OCI-LY3 (cell line): ENCODE measurements around the gene CD300LG.

ENCODE experiments used
- H2AFZ ChIP-seq: fragments of 200-600, 300-600 bp; shearing (Covaris generic); 2 replicates; pipeline ENCODE4 v1.6.0; 2014; ENCODE audit warnings: antibody characterized with exemption, low read depth, low read length
- H3K27ac ChIP-seq: fragments of 200-600, 300-600 bp; sonication (generic); 2 replicates; pipeline ENCODE4 v1.5.1; 2014; ENCODE audit warnings: mild to moderate bottlenecking, low read length, moderate library complexity, mixed read lengths
- H3K27me3 ChIP-seq: fragments of 200-600, 300-600 bp; sonication (generic); 2 replicates; pipeline ENCODE4 v1.6.1; 2014; ENCODE audit warnings: low read depth, low read length, mixed read lengths
- H3K36me3 ChIP-seq: fragments of 200-600, 300-600 bp; sonication (generic); replicated peaks from 2 replicates; pipeline ENCODE3; 2014; ENCODE audit warnings: low read depth, low read length, mixed read lengths
- H3K4me1 ChIP-seq: fragments of 300-600, 200-600 bp; sonication (generic); 2 replicates; pipeline ENCODE4 v1.6.1; 2014; ENCODE audit warnings: low read length, mixed read lengths
- H3K4me2 ChIP-seq: fragments of 200-600, 300-600 bp; sonication (generic); 2 replicates; pipeline ENCODE4 v1.6.1; 2014; ENCODE audit warnings: low read length, mixed read lengths
- H3K4me3 ChIP-seq: fragments of 300-600, 200-600 bp; sonication (generic); 2 replicates; pipeline ENCODE4 v1.5.1; 2014; ENCODE audit warnings: antibody characterized with exemption, mild to moderate bottlenecking, low read length, moderate library complexity
- H3K79me2 ChIP-seq: fragments of 300-600, 200-600 bp; shearing (Covaris generic); 2 replicates; pipeline ENCODE4 v1.6.1; 2014; ENCODE audit warnings: mild to moderate bottlenecking, low read length, mixed read lengths
- H3K9ac ChIP-seq: fragments of 300-600, 200-600 bp; shearing (Covaris generic); 2 replicates; pipeline ENCODE4 v1.6.0; 2014; ENCODE audit warnings: mild to moderate bottlenecking, low read length, moderate library complexity
- H3K9me3 ChIP-seq: fragments of 200-600, 300-600 bp; shearing (Covaris generic); 2 replicates; pipeline ENCODE4 v1.6.1; 2014; ENCODE audit warnings: low read length, mixed read lengths; ENCODE audit not compliant: insufficient read depth
- H4K20me1 ChIP-seq: fragments of 200-600, 300-600 bp; sonication (generic); 2 replicates; pipeline ENCODE4 v1.6.1; 2016; ENCODE audit warnings: low read length, mixed read lengths; ENCODE audit not compliant: insufficient read depth
- EZH2phosphoT487 ChIP-seq: fragments of 200-600 bp; shearing (Covaris generic); IDR thresholded peaks from 2 replicates; pipeline ENCODE4 v1.6.1; 2018; ENCODE audit warnings: antibody characterized with exemption, mixed run types, low read depth
- TF ChIP-seq, protein P1 (sequence below): fragments of 200-600, 300-600 bp; sonication (generic); IDR thresholded peaks from 2 replicates; pipeline ENCODE4 v1.5.1; 2014; ENCODE audit warnings: antibody characterized with exemption, low read length, low read depth

CD300LG gene

DNA sequence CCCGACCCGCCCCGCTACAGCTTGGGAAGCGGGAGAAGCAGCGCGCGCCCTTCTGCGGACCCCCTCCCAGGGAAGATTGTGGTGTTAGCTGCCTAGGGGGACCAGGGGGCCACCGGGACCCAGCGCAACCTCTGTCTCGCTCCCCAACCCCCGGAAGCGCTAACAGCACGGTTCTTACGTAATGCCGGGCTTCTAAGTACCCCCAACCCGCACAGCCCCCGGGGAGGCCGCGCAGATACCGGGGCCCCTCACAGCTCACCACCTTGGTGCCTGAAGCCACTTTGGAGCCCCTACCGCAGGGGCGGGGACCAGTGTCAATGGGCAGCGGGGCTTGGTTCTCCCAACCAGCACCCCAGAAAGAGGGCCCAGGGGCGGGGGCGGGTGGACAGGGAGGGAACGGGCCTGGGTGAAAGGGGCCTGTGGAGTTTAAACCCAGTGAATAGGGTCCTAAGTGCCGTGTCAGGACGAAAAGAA is 60.0 kb downstream of the CD300LG start:
- 0 out of 2 replicates have a peak, but pooled peaks cover 3% of the 10 kb centered on the region for H4K20me1 ChIP-seq
- H3K27me3 ChIP-seq, result peaks cover 22% of the 10 kb centered on the region
- H3K79me2 ChIP-seq, result no peaks in the 10 kb centered on the region
- H3K27ac ChIP-seq, result no peak overlapping the region
- H3K4me1 ChIP-seq, result peaks cover 6% of the 10 kb centered on the region; the same call in 1 of the 2 replicates
- peak overlapping the region; percentile 78 for H3K4me2 ChIP-seq
- TF ChIP-seq, protein P1, sequence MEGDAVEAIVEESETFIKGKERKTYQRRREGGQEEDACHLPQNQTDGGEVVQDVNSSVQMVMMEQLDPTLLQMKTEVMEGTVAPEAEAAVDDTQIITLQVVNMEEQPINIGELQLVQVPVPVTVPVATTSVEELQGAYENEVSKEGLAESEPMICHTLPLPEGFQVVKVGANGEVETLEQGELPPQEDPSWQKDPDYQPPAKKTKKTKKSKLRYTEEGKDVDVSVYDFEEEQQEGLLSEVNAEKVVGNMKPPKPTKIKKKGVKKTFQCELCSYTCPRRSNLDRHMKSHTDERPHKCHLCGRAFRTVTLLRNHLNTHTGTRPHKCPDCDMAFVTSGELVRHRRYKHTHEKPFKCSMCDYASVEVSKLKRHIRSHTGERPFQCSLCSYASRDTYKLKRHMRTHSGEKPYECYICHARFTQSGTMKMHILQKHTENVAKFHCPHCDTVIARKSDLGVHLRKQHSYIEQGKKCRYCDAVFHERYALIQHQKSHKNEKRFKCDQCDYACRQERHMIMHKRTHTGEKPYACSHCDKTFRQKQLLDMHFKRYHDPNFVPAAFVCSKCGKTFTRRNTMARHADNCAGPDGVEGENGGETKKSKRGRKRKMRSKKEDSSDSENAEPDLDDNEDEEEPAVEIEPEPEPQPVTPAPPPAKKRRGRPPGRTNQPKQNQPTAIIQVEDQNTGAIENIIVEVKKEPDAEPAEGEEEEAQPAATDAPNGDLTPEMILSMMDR, result no peak
- no peak for TF ChIP-seq EZH2phosphoT487
- H3K4me3 ChIP-seq, result peak overlapping the region; percentile 74
- H3K9me3 ChIP-seq, result no peaks in the 10 kb centered on the region
- H2AFZ ChIP-seq, result peak overlapping the region; percentile 69
- no peaks in the 10 kb centered on the region for H3K36me3 ChIP-seq
- H3K9ac ChIP-seq, result peak overlapping the region; percentile 31; the same call in 1 of the 2 replicates

DNA sequence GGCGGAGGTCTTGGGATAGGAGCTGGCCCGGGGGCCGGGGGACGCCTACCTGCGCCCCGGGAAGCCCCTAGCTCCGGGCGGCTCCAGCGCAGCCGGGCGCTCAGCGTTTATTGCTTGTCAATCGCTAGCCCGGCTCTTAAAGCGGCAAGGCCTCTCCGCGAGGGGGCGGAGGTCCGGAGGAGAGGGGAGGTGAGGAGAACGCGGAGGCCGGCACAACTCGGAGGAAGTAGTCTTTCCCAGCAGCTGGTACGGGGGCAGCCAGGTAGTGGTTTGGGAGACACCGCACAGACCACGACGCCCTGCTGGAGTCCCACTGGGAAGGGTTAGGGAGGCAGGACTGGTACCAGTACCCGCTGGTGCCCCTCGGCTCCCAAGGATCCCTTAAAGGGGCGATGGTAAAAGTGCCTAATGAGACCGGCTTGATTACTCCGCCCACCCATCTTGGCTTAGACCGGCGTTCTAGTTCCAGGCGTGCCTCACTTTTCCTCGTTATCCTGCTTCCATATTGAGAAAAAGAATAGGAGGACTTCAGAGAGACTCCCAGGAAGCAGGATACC is 60.5 kb downstream of the CD300LG start, which contains the start of gene MPP2:
Gene MPP2, minus strand, starts transcription at position 112 of the 557 bp plus-strand sequence. CDS start 3,076 bp downstream, outside the sequence.
- Histone ChIP-seq H3K4me2 (peak within 1 kb of the TSS; percentile 78), H3K4me3 (peak within 1 kb of the TSS; percentile 74), H3K79me2 (no peaks in the 10 kb centered on the region), H3K27me3 (peaks cover 22% of the 10 kb centered on the region), H2AFZ (peak within 1 kb of the TSS; percentile 69), H3K9me3 (no peaks in the 10 kb centered on the region), H3K27ac (no peak within 1 kb of the TSS), H3K4me1 (peaks cover 6% of the 10 kb centered on the region; the same call in 1 of the 2 replicates), H4K20me1 (0 out of 2 replicates have a peak, but pooled peaks cover 3% of the 10 kb centered on the region), H3K36me3 (no peaks in the 10 kb centered on the region), H3K9ac (peak within 1 kb of the TSS; percentile 31; the same call in 1 of the 2 replicates)
- TF ChIP-seq, protein P1, result 0 out of 2 replicates have a peak, but pooled peaks have one; percentile 9
- TF ChIP-seq EZH2phosphoT487, result no peak

DNA sequence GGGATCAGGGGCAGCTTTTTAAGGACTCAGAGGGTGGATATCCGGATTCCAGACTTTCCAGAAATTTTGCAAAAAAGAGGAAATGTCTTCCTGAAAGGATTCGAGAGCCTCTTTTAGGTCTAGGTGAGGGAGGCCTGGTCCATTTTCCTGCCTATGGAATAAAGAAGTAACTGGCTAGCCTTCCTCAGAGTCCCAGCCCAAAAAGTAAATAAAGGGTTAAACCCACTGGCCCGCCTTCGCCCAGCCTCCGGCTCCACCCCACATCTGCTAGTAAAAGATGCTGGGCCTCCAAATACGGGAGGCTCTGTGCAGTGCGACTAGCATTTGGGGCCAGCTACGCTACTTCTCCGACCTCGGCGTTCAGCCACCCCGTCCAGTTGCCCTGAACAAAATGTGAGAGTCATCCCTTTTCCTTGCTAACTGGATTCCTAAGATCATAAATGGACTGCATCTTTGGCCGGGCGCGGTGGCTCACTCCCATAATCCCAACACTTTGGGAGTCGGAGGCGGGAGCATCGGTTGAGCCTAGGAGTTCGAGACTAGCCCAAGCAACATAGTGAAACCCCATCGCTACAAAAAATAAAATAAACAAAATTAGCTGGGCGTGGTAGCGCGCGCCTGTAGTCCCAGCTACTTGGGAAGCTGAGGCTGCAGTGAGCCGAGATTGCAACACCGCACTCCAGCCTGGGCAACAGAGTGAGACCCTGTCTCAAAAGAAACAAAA is 61.2 kb downstream of the CD300LG start:
- peaks cover 22% of the 10 kb centered on the region for H3K27me3 ChIP-seq
- no peaks in the 10 kb centered on the region for H3K79me2 ChIP-seq
- H3K4me2 ChIP-seq, result peak overlapping the region; percentile 78
- peaks cover 6% of the 10 kb centered on the region; the same call in 1 of the 2 replicates for H3K4me1 ChIP-seq
- H3K9ac ChIP-seq, result no peak overlapping the region
- no peaks in the 10 kb centered on the region for H3K9me3 ChIP-seq
- 0 out of 2 replicates have a peak overlapping the region, but pooled peaks have one; percentile 69 for H2AFZ ChIP-seq
- no peak overlapping the region for H3K27ac ChIP-seq
- H3K4me3 ChIP-seq, result peak overlapping the region; percentile 74
- no peaks in the 10 kb centered on the region for H3K36me3 ChIP-seq
- H4K20me1 ChIP-seq, result 0 out of 2 replicates have a peak, but pooled peaks cover 3% of the 10 kb centered on the region
- TF ChIP-seq, protein P1, result no peak
- no peak for TF ChIP-seq EZH2phosphoT487
